Esophagus squamous epithelium (tissue), 4 donors: ENCODE measurements around the gene FAAP20.

Experiments
- CTCF ChIP-seq, 6 experiments: fragments of 450-650 bp in 4 of 6; fragments of 200-600 bp in 2 of 6; sonication (generic) in 2 of 6; IDR thresholded peaks; one replicate each; pipeline ENCODE4 v1.5.1; 2016 to 2019; ENCODE audit warnings: antibody characterized with exemption in 6 of 6, mild to moderate bottlenecking in 4 of 6, moderate library complexity in 4 of 6
- POLR2A ChIP-seq, 4 donors: fragments of 450-650 bp; IDR thresholded peaks; one replicate each; pipeline ENCODE4 v1.6.1; 2017; ENCODE audit warnings: antibody characterized with exemption in 4 of 4, mild to moderate bottlenecking in 4 of 4, moderate library complexity in 3 of 4

- TF ChIP-seq CTCF (IDR thresholded peaks at IDR 0.05) (no peak), POLR2A (IDR thresholded peaks at IDR 0.05) (no peak)
Measured at GRCh38 chr1:2216767-2217058, 22.1 kb upstream of the FAAP20 start.
